ENCODE measurements around the gene CASTOR1.

Gene CASTOR1

GRCh38 chr22:30262112-30262511, 27.2 kb downstream of the CASTOR1 start:
- DNase-seq = no peak

- DNase-seq = no peak
These were observed 28.2 kb downstream of the CASTOR1 start for GRCh38 chr22:30261134-30261533.

GRCh38 chr22:30260682-30261081, 28.6 kb downstream of the CASTOR1 start:
- no peak for DNase-seq

- no peak for DNase-seq
These were observed 29.0 kb downstream of the CASTOR1 start for GRCh38 chr22:30260276-30260675.

GRCh38 chr22:30254314-30254713, 35.0 kb downstream of the CASTOR1 start:
- no peak for DNase-seq

GRCh38 chr22:30253205-30253852, 36.0 kb downstream of the CASTOR1 start:
- no peak for DNase-seq

GRCh38 chr22:30252411-30253204, 36.7 kb downstream of the CASTOR1 start:
- DNase-seq = no peak

- no peak for DNase-seq
These were observed 37.6 kb downstream of the CASTOR1 start for GRCh38 chr22:30251711-30252110.

GRCh38 chr22:30250661-30251267, 38.5 kb downstream of the CASTOR1 start:
- no peak for DNase-seq

GRCh38 chr22:30250039-30250565, 39.2 kb downstream of the CASTOR1 start:
- no peak for DNase-seq

GRCh38 chr22:30249049-30250038, 40.0 kb downstream of the CASTOR1 start:
- DNase-seq = no peak

GRCh38 chr22:30248484-30248883, 40.8 kb downstream of the CASTOR1 start:
- no peak for DNase-seq

GRCh38 chr22:30247974-30248373, 41.3 kb downstream of the CASTOR1 start:
- DNase-seq = no peak

GRCh38 chr22:30247561-30247960, 41.7 kb downstream of the CASTOR1 start:
- DNase-seq = no peak

- no peak for DNase-seq
These were observed 42.4 kb downstream of the CASTOR1 start for GRCh38 chr22:30246814-30247376.

- no peak for DNase-seq
These were observed 43.1 kb downstream of the CASTOR1 start, which contains the start of gene LIF for GRCh38 chr22:30245985-30246813. LIF (minus strand) TSS chr22:30246759; CDS start chr22:30246695, 64 bp downstream.

- DNase-seq = no peak
These were observed 43.9 kb downstream of the CASTOR1 start for GRCh38 chr22:30245181-30245984.

GRCh38 chr22:30244641-30245040, 44.7 kb downstream of the CASTOR1 start:
- DNase-seq = no peak

- no peak for DNase-seq
These were observed 45.2 kb downstream of the CASTOR1 start for GRCh38 chr22:30244066-30244465.

- no peak for DNase-seq
These were observed 45.6 kb downstream of the CASTOR1 start for GRCh38 chr22:30243661-30244060.
